Measurements from ENCODE around the gene PTPRF.

DNA sequence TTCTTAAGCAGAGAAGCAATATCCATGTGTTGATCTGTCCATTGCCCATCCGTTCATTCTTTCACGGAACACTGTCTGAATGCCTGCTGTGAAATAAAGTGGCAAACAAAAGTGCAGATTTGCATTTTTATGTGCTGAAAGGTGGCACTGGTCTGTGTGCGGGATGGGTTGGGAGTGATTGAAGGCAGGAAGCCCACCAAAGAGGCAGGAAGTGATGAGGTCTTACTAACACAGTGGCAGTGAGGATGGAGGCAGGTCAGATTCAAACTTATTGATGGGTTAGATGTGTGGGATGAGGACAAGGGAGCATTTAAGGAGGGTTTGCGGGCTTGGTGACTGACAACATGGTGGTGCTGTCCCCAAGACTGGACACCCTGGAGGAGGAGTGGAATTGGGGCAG lies 8.3 kb downstream of the PTPRF start:
- TF ChIP-seq, protein P1, sequence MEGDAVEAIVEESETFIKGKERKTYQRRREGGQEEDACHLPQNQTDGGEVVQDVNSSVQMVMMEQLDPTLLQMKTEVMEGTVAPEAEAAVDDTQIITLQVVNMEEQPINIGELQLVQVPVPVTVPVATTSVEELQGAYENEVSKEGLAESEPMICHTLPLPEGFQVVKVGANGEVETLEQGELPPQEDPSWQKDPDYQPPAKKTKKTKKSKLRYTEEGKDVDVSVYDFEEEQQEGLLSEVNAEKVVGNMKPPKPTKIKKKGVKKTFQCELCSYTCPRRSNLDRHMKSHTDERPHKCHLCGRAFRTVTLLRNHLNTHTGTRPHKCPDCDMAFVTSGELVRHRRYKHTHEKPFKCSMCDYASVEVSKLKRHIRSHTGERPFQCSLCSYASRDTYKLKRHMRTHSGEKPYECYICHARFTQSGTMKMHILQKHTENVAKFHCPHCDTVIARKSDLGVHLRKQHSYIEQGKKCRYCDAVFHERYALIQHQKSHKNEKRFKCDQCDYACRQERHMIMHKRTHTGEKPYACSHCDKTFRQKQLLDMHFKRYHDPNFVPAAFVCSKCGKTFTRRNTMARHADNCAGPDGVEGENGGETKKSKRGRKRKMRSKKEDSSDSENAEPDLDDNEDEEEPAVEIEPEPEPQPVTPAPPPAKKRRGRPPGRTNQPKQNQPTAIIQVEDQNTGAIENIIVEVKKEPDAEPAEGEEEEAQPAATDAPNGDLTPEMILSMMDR (IDR thresholded peaks at IDR 0.05) = no peak
- TF ChIP-seq POLR2A (IDR thresholded peaks at IDR 0.05) = no peak

Data from lower leg skin (tissue), 3 donors.